ENCODE data around the gene STUB1. TPM values are rescaled to one million over a fixed set of nuclear protein-coding genes. Genes with fewer than 3 reads are reported as not detected.

The STUB1 gene
- 70.7 TPM for total RNA-seq
- polyA plus RNA-seq (ENCODE audit: insufficient read depth in 1 of 8, insufficient read length in 8 of 8, low replicate concordance in 1 of 8), result 100 to 1,000 TPM in 4 of 8 donors, 10 to 100 TPM in 4; 93.9 to 115 (median 100) TPM
- long read RNA-seq, donor 1, transcript STUB1-204 (6 exons, 875 nt), result minor isoform, 6 of 28 reads
- long read RNA-seq, donor 1, transcript STUB1-201 (7 exons, 1,472 nt), result major isoform, 20 of 28 reads
- long read RNA-seq, donor 1, partial matches to known transcripts, result 0 of 28 reads
- long read RNA-seq, donor 1, other reads (novel, unspliced or antisense), result 0 of 28 reads
- long read RNA-seq, donor 2, transcript STUB1-201 (7 exons, 1,472 nt), result major isoform, 5 of 6 reads
- long read RNA-seq, donor 2, partial matches to known transcripts, result 0 of 6 reads
- long read RNA-seq, donor 2, other reads (novel, unspliced or antisense), result 0 of 6 reads
- long read RNA-seq, donor 3, transcript STUB1-204 (6 exons, 875 nt), result minor isoform, 6 of 55 reads
- long read RNA-seq, donor 3, transcript STUB1-201 (7 exons, 1,472 nt), result major isoform, 44 of 55 reads
- long read RNA-seq, donor 3, partial matches to known transcripts, result 5 of 55 reads
- long read RNA-seq, donor 3, other reads (novel, unspliced or antisense), result 0 of 55 reads
- long read RNA-seq, donor 4, transcript STUB1-201 (7 exons, 1,472 nt), result major isoform, 28 of 30 reads
- long read RNA-seq, donor 4, partial matches to known transcripts, result 0 of 30 reads
- long read RNA-seq, donor 4, other reads (novel, unspliced or antisense), result 0 of 30 reads
- long read RNA-seq, donor 5, transcript STUB1-201 (7 exons, 1,472 nt), result major isoform, 77 of 101 reads
- long read RNA-seq, donor 5, transcript STUB1-204 (6 exons, 875 nt), result minor isoform, 8 of 101 reads
- long read RNA-seq, donor 5, partial matches to known transcripts, result 0 of 101 reads
- long read RNA-seq, donor 5, other reads (novel, unspliced or antisense), result 12 of 101 reads
- long read RNA-seq, donor 6, transcript STUB1-204 (6 exons, 875 nt), result minor isoform, 6 of 87 reads
- long read RNA-seq, donor 6, transcript STUB1-201 (7 exons, 1,472 nt), result major isoform, 77 of 87 reads
- long read RNA-seq, donor 6, partial matches to known transcripts, result 0 of 87 reads
- long read RNA-seq, donor 6, other reads (novel, unspliced or antisense), result 0 of 87 reads
- long read RNA-seq, donor 7, transcript STUB1-204 (6 exons, 875 nt), result minor isoform, 6 of 48 reads
- long read RNA-seq, donor 7, transcript STUB1-201 (7 exons, 1,472 nt), result major isoform, 40 of 48 reads
- long read RNA-seq, donor 7, partial matches to known transcripts, result 0 of 48 reads
- long read RNA-seq, donor 7, other reads (novel, unspliced or antisense), result 0 of 48 reads
- long read RNA-seq, donor 8, transcript STUB1-201 (7 exons, 1,472 nt), result major isoform, 31 of 32 reads
- long read RNA-seq, donor 8, partial matches to known transcripts, result 0 of 32 reads
- long read RNA-seq, donor 8, other reads (novel, unspliced or antisense), result 0 of 32 reads
- long read RNA-seq, donor 9, transcript STUB1-201 (7 exons, 1,472 nt), result major isoform, 23 of 25 reads
- long read RNA-seq, donor 9, partial matches to known transcripts, result 0 of 25 reads
- long read RNA-seq, donor 9, other reads (novel, unspliced or antisense), result 0 of 25 reads
- long read RNA-seq, donor 10, transcript STUB1-201 (7 exons, 1,472 nt), result major isoform, 31 of 50 reads
- long read RNA-seq, donor 10, partial matches to known transcripts, result 15 of 50 reads
- long read RNA-seq, donor 10, other reads (novel, unspliced or antisense), result 0 of 50 reads
- long read RNA-seq, donor 11, transcript STUB1-201 (7 exons, 1,472 nt), result major isoform, 40 of 46 reads
- long read RNA-seq, donor 11, partial matches to known transcripts, result 0 of 46 reads
- long read RNA-seq, donor 11, other reads (novel, unspliced or antisense), result 0 of 46 reads

GRCh38 chr16:679814-680624, at the start of gene STUB1:
STUB1 (plus strand) TSS chr16:680410; CDS start chr16:680526, 116 bp downstream.
- WGBS (ENCODE audit: insufficient coverage), result under 1% methylated on average over 74 of the region's 91 CpGs
- Histone ChIP-seq H3K36me3 (ENCODE audit: control insufficient read depth, insufficient read depth, low read length) (peaks cover 25% of the 10 kb centered on the region), H3K27me3 (ENCODE audit: control insufficient read depth, insufficient read depth, low read length) (peaks cover 25% of the 10 kb centered on the region), H3K4me3 (ENCODE audit: low read length) (peak within 1 kb of the TSS; percentile 77), H3K27ac (ENCODE audit: low read length) (peak within 1 kb of the TSS; percentile 97), H3K9me3 (replicated peaks; ENCODE audit: control insufficient read depth, low read depth, low read length) (no peaks in the 10 kb centered on the region), H3K4me1 (ENCODE audit: control insufficient read depth, insufficient read depth, low read length) (peaks cover 49% of the 10 kb centered on the region)
- peak; percentile 95 for DNase-seq

DNA sequence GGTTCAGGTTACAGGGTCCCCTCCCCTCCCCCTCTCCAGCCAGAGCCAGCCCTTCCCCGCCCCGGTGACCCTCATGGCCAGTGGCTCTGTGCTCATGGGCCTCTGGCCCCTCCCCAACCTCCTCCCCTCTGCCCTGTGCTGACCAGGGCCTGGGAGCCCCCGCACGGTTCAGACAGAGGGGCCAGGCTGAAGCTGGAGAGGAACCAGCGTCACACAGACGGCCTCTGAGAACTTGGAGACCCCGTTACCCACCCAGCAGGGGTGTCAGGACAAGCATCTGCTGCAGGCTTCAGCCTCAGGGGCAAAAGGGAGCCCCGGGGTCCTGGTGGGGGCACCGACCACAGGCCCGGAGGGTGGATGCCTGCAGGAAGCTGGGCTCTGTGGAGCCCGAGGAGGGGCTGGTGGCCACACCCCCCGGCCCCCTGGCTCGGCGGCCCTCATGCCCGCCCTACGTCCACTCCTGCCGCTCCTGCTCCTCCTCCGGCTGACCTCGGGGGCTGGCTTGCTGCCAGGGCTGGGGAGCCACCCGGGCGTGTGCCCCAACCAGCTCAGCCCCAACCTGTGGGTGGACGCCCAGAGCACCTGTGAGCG, 49.3 kb upstream of the STUB1 start, which contains the start of gene WFIKKN1:
Gene WFIKKN1, plus strand, starts transcription at position 171 of the 591 bp plus-strand sequence. Its CDS starts 269 bp downstream, at position 440.
- H3K27ac ChIP-seq (ENCODE audit: low read length), result peak within 1 kb of the TSS; percentile 83
- H3K27me3 ChIP-seq (ENCODE audit: control insufficient read depth, insufficient read depth, low read length), result no peaks in the 10 kb centered on the region
- H3K4me1 ChIP-seq (ENCODE audit: control insufficient read depth, insufficient read depth, low read length), result peaks cover 59% of the 10 kb centered on the region
- DNase-seq, result no peak
- no peaks in the 10 kb centered on the region for H3K9me3 ChIP-seq (replicated peaks; ENCODE audit: control insufficient read depth, low read depth, low read length)
- 4% methylated on average over 23 of the region's 23 CpGs for WGBS (ENCODE audit: insufficient coverage)
- H3K36me3 ChIP-seq (ENCODE audit: control insufficient read depth, insufficient read depth, low read length), result peaks cover 36% of the 10 kb centered on the region
- H3K4me3 ChIP-seq (ENCODE audit: low read length), result no peak within 1 kb of the TSS

GRCh38 chr16:631808-632358, 48.3 kb upstream of the STUB1 start:
- Histone ChIP-seq H3K9me3 (replicated peaks; ENCODE audit: control insufficient read depth, low read depth, low read length) (no peaks in the 10 kb centered on the region), H3K4me1 (ENCODE audit: control insufficient read depth, insufficient read depth, low read length) (peaks cover 58% of the 10 kb centered on the region), H3K36me3 (ENCODE audit: control insufficient read depth, insufficient read depth, low read length) (peaks cover 31% of the 10 kb centered on the region), H3K27me3 (ENCODE audit: control insufficient read depth, insufficient read depth, low read length) (no peaks in the 10 kb centered on the region), H3K27ac (ENCODE audit: low read length) (no peak overlapping the region), H3K4me3 (ENCODE audit: low read length) (no peak overlapping the region)
- DNase-seq, result no peak
- 41% methylated on average over 4 of the region's 9 CpGs for WGBS (ENCODE audit: insufficient coverage)

- H3K9me3 ChIP-seq (replicated peaks; ENCODE audit: control insufficient read depth, low read depth, low read length), result no peaks in the 10 kb centered on the region
- H3K36me3 ChIP-seq (ENCODE audit: control insufficient read depth, insufficient read depth, low read length), result peaks cover 28% of the 10 kb centered on the region
- no peak overlapping the region for H3K27ac ChIP-seq (ENCODE audit: low read length)
- WGBS (ENCODE audit: insufficient coverage), result 91% methylated on average over 67 of the region's 67 CpGs
- H3K27me3 ChIP-seq (ENCODE audit: control insufficient read depth, insufficient read depth, low read length), result no peaks in the 10 kb centered on the region
- DNase-seq, result no peak
- peaks cover 54% of the 10 kb centered on the region for H3K4me1 ChIP-seq (ENCODE audit: control insufficient read depth, insufficient read depth, low read length)
- H3K4me3 ChIP-seq (ENCODE audit: low read length), result no peak overlapping the region
Measured at GRCh38 chr16:632486-633335, 47.5 kb upstream of the STUB1 start.

DNA sequence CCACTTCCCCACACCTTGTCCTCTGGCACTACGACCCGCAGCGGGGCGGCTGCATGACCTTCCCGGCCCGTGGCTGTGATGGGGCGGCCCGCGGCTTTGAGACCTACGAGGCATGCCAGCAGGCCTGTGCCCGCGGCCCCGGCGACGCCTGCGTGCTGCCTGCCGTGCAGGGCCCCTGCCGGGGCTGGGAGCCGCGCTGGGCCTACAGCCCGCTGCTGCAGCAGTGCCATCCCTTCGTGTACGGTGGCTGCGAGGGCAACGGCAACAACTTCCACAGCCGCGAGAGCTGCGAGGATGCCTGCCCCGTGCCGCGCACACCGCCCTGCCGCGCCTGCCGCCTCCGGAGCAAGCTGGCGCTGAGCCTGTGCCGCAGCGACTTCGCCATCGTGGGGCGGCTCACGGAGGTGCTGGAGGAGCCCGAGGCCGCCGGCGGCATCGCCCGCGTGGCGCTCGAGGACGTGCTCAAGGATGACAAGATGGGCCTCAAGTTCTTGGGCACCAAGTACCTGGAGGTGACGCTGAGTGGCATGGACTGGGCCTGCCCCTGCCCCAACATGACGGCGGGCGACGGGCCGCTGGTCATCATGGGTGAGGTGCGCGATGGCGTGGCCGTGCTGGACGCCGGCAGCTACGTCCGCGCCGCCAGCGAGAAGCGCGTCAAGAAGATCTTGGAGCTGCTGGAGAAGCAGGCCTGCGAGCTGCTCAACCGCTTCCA, 46.7 kb upstream of the STUB1 start:
- peaks cover 20% of the 10 kb centered on the region for H3K36me3 ChIP-seq (ENCODE audit: control insufficient read depth, insufficient read depth, low read length)
- peaks cover 50% of the 10 kb centered on the region for H3K4me1 ChIP-seq (ENCODE audit: control insufficient read depth, insufficient read depth, low read length)
- no peak overlapping the region for H3K27ac ChIP-seq (ENCODE audit: low read length)
- H3K4me3 ChIP-seq (ENCODE audit: low read length), result no peak overlapping the region
- H3K9me3 ChIP-seq (replicated peaks; ENCODE audit: control insufficient read depth, low read depth, low read length), result no peaks in the 10 kb centered on the region
- DNase-seq, result no peak
- H3K27me3 ChIP-seq (ENCODE audit: control insufficient read depth, insufficient read depth, low read length), result no peaks in the 10 kb centered on the region
- WGBS (ENCODE audit: insufficient coverage), result 93% methylated on average over 74 of the region's 74 CpGs

- no peak overlapping the region for H3K27ac ChIP-seq (ENCODE audit: low read length)
- H3K27me3 ChIP-seq (ENCODE audit: control insufficient read depth, insufficient read depth, low read length), result no peaks in the 10 kb centered on the region
- H3K4me1 ChIP-seq (ENCODE audit: control insufficient read depth, insufficient read depth, low read length), result peaks cover 43% of the 10 kb centered on the region
- H3K36me3 ChIP-seq (ENCODE audit: control insufficient read depth, insufficient read depth, low read length), result peaks cover 18% of the 10 kb centered on the region
- 80% methylated on average over 19 of the region's 22 CpGs for WGBS (ENCODE audit: insufficient coverage)
- H3K9me3 ChIP-seq (replicated peaks; ENCODE audit: control insufficient read depth, low read depth, low read length), result no peaks in the 10 kb centered on the region
- H3K4me3 ChIP-seq (ENCODE audit: low read length), result no peak overlapping the region
- DNase-seq, result no peak
Measured at GRCh38 chr16:634051-634670, 46.0 kb upstream of the STUB1 start.

DNA sequence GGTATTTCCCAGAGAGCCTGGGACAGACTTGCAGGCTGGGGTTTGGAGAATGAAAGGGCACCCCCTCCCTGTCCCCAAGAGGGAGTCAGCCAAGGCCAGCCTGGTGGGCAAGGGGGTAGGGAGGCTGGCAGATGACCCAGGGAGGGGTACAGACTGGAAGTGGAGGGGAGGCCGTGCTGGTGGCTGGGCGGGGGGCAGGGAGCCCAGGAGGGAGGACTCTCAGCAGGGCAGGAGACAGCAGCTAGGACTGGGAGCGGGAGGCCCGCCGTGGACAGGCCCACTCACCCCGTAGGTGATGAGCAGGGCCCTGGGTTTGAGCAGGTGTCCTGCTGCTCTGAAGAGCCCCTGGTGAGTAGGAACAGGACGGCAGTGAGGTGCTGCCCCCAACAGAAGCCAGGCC, 45.2 kb upstream of the STUB1 start:
- Histone ChIP-seq H3K27ac (ENCODE audit: low read length) (no peak overlapping the region), H3K9me3 (replicated peaks; ENCODE audit: control insufficient read depth, low read depth, low read length) (no peaks in the 10 kb centered on the region), H3K4me3 (ENCODE audit: low read length) (no peak overlapping the region), H3K36me3 (ENCODE audit: control insufficient read depth, insufficient read depth, low read length) (peaks cover 18% of the 10 kb centered on the region), H3K27me3 (ENCODE audit: control insufficient read depth, insufficient read depth, low read length) (no peaks in the 10 kb centered on the region), H3K4me1 (ENCODE audit: control insufficient read depth, insufficient read depth, low read length) (peaks cover 35% of the 10 kb centered on the region)
- no peak for DNase-seq
- 67% methylated on average over 7 of the region's 7 CpGs for WGBS (ENCODE audit: insufficient coverage)

All from muscle of leg (tissue), 16 donors.